ENCODE measurements around the gene IQCK.

IQCK gene

GRCh38 chr16:19802612-19803011 lies 84.5 kb downstream of the IQCK start:
- no peak for DNase-seq (ENCODE audit: low read depth in 2 of 3, low spot score in 2 of 3)

DNA sequence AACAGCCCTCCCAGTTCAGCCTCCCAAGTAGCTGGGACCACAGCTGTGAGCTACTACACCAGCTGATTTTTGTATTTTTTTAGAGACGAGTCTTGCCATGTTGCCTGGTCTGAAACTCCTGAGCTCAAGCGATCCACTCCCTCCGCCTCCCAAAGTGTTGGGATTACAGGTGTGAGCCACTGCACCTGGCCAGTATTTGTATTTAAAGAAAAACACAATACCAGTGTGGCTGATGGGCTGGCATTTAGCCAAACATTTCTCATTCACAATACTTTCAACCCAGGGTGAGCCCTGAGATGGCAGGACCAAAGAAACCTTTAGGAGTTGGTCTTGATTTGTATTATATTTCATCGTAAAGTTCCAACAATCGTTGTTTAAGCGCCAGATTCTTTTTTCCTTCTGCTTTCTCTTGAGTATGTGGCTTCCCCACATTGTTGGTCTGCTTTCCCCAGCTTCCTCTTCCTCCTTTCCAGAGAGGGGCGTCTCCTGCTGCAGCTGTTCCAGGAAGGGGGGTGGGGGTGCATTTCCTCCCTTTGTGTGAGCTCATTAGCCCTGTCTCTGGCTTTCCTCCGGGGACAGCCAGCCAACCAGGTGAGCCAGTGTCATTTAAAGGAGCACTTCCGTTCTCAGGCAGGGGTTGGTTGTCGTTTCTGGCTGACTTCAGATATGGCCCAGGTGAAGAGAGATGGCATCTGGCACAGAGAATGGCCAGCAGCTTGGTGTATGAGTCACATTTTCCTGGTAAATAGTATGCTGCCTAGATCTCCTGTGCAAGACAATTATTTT lies 86.7 kb downstream of the IQCK start:
- no peak for DNase-seq (ENCODE audit: low read depth in 2 of 3, low spot score in 2 of 3)

DNA sequence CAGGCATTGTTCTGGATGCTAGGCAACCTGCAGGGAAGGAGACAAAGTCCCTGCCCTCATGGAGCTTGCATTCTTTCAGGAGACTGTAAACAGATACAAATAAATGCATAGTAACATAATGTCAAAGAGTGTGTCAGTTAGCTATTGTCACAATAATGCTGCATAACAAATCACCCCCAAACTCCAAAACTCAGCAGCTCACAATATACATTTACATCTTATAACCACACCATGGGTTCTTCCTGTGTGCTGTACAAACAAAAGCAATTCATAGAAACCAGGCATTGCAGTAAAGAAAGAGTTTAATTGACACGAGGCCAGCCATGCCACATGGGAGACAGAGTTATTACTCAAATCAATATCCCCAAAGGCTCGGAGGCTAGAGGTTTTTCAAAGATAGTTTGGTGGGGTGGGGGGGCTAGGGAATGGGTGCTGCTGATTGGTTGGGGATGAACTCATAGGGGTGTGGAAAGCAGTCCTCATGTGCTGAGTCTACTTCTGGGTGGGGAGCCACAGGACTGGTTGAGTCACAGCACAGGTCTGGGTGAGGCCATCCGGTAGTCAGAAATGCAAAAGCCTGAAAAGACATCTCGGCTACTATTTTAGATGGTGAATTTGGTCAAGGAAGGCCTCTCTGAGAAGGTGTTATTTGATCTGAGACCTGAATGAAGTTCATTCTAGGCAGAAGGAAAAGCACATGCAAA lies 87.5 kb downstream of the IQCK start:
- DNase-seq (ENCODE audit: low read depth in 2 of 3, low spot score in 2 of 3): no peak

GRCh38 chr16:19808061-19808641 lies 90.1 kb downstream of the IQCK start:
- no peak for DNase-seq (ENCODE audit: low read depth in 2 of 3, low spot score in 2 of 3)

GRCh38 chr16:19809121-19809635 lies 91.1 kb downstream of the IQCK start:
- no peak for DNase-seq (ENCODE audit: low read depth in 2 of 3, low spot score in 2 of 3)

- no peak for DNase-seq (ENCODE audit: low read depth in 2 of 3, low spot score in 2 of 3)
Observed at GRCh38 chr16:19809693-19810092, 91.6 kb downstream of the IQCK start.

DNA sequence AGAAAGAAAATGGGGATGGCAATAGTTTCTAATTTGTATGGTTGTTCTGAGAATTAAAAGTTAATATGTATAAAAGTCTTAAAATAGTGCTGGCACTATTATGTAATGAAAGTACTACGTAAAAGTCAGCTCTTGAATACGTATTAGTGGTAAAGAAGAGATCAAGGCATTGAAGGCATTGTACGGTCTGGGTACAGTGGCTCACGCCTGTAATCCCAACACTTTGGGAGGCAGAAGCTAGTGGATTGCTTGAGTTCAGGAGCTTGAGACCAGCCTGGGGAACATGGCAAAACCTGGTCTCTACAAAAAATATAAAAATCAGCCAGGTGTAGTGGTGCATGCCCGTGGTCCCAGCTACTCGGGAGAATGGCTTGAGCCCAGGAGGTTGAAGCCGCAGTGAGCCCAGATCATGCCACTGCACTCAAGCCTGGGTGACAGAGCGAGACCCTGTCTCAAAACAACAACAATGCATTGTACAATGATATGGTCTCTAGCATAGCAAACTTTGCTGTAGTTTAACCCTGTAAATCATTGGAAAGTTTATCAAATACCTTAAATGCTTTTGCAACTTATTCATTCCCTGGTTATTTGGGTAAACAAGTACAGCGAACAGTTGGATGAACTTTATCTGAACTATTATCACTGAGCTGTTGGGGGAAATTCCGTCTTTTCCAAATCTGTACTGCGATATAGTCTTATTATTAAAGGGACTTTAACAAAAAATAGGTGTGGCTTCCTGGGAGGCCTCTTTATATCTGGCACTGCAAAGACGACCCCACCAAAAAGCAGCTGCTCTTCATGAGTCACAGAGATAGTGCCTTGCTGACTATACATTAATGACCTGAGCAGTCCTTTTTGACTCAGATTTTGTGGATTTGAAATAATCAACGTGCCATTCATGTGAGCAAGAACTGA lies 93.0 kb downstream of the IQCK start:
- DNase-seq (ENCODE audit: low read depth in 2 of 3, low spot score in 2 of 3): no peak

GRCh38 chr16:19812986-19813385 lies 94.9 kb downstream of the IQCK start:
- no peak for DNase-seq (ENCODE audit: low read depth in 2 of 3, low spot score in 2 of 3)

GRCh38 chr16:19815418-19815817 lies 97.3 kb downstream of the IQCK start:
- no peak for DNase-seq (ENCODE audit: low read depth in 2 of 3, low spot score in 2 of 3)

GRCh38 chr16:19817122-19817521 lies 99.1 kb downstream of the IQCK start:
- no peak for DNase-seq (ENCODE audit: low read depth in 2 of 3, low spot score in 2 of 3)

DNA sequence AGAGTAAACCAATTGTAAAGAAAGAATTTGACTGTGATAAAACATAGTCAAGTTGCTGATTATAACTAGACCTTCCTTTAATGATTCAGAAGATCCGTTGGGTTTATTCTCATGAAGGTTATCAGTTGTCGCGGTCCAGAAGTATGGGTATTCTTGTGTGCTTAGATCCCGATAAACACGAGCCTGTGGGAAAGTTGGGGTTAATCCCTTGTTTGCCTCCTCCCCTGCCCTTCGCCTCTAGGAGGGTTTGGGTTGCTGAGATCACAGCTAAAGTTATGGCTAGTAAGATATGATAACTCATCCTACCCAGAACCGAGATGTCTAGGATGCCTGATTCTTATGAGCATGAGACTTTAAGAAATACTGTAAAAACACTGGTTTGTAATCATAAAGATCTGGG lies 99.8 kb downstream of the IQCK start:
- DNase-seq (ENCODE audit: low read depth in 2 of 3, low spot score in 2 of 3): no peak

DNA sequence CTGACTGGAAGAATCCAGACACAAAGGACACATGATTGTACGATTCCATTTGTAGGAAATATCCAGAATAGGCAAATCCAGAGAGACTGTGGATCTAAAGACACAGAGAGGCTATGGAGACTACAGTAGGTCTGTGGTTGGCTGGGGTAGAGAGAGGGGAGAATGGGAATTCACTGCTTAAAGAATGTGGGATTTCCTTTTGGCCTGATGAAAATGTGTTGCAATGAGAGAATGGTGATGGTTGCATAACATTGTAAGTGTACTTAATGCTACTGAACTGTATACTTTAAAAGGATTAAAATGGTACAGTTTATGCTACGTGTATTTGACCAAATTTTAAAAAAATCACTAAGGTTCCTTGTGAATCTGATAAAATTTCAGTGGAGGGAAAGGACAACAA lies 104.5 kb downstream of the IQCK start:
- no peak for DNase-seq (ENCODE audit: low read depth in 2 of 3, low spot score in 2 of 3)

GRCh38 chr16:19823322-19823721 lies 105.3 kb downstream of the IQCK start:
- no peak for DNase-seq (ENCODE audit: low read depth in 2 of 3, low spot score in 2 of 3)

- no peak for DNase-seq (ENCODE audit: low read depth in 2 of 3, low spot score in 2 of 3)
Observed at GRCh38 chr16:19824216-19824615, 106.1 kb downstream of the IQCK start.

- DNase-seq (ENCODE audit: low read depth in 2 of 3, low spot score in 2 of 3): no peak
Observed at GRCh38 chr16:19829844-19830692, 112.0 kb downstream of the IQCK start.

- no peak for DNase-seq (ENCODE audit: low read depth in 2 of 3, low spot score in 2 of 3)
Observed at GRCh38 chr16:19830902-19831560, 113.0 kb downstream of the IQCK start.

DNA sequence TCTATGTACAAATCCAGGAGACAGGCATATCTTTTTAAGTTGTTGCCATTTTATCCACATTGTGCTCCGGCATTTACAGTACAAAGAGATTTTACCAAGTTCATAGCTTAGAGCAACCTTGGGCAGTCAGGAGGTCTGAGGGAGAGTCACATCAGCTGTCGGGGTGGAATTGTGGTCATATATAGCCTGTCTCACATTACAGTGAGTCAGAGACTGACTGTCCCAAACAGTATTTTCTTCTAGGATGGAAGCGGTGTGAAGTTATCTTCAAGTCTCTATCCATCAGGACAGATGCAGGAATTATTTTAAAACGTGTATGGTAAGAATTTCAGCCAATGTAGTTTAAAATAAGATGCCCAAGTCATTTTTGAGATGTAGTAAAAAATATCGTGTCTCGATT lies 113.6 kb downstream of the IQCK start:
- DNase-seq (ENCODE audit: low read depth in 2 of 3, low spot score in 2 of 3): no peak

DNA sequence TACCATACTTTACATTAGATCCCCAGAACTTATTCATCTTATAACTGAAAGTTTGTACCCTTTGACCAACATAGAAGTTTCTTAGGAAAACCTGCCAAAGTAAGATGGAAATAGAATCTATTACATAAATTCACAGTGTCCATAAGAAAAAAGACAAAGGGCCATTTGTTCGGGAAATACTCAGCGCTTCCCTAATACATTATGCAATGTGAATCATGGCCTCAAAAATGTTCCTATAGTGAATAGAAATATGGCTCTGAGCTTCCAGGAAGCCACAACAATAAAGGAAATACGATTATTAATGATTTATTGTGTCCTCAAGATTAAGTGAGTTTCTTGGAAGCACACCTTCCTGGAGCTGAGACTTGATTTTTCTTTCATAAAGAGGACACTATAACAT lies 115.1 kb downstream of the IQCK start:
- no peak for DNase-seq (ENCODE audit: low read depth in 2 of 3, low spot score in 2 of 3)

DNA sequence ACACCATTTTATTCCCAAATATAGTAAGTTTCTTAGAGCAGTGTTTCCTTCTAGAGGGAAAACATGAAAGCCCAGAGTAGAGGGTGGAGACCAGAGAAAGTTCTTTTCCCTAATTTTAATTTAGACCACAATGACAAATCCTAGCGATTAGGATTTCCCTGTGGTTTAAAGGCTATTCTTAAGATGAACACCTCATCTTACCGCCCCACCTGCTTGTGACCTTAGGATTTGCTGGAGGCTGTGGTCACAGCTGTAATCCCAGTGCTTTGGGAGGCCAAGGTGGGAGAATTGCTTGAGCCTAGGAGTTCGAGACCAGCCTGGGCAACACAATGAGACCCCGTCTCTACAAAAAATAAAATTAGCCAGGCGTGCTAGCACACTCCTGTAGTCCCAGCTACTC lies 115.5 kb downstream of the IQCK start:
- no peak for DNase-seq (ENCODE audit: low read depth in 2 of 3, low spot score in 2 of 3)

DNA sequence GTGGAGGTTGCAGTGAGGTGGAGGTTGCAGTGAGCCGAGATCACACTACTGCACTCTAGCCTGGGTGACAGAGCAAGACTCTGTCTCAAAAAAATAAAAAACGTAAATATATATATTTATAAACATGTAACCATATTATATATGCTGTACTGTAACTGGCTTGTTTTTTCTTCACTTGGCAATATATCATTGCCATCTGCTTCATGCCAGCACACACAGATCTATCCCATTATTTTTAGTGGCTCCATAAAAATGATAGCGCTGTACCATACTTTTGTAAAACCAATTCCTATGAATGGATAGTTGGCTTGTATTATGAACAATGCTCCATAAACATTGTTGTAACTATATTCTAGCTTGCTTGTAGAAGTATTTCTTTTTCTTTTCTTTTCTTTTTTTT lies 117.1 kb downstream of the IQCK start:
- no peak for DNase-seq (ENCODE audit: low read depth in 2 of 3, low spot score in 2 of 3)

Data from activated CD8-positive, alpha-beta memory T cell treated with anti-CD3 and anti-CD28 coated beads for 48 hours (primary cell).